PC-9 (cell line): ENCODE data around the gene RMND5A. TPM values are rescaled to one million over a fixed set of nuclear protein-coding genes. Genes with fewer than 3 reads are reported as not detected.

ENCODE experiments used
- BruUV-seq: library from RNA; stranded (reverse); fragments of 400-500 nt; replicated peaks from 2 replicates; lab custom pipeline; 2021; lab: Mats Ljungman, UMichigan
- CTCF ChIA-PET: fragments of 300-600 bp; sonication (Branson Sonifier 250); formaldehyde crosslinking; loops from one replicate; lab custom pipeline; 2022; ENCODE audit warnings: antibody characterized with exemption; lab: Charles Lee
- POLR2A ChIA-PET: fragments of 300-600 bp; sonication (Branson Sonifier 250); formaldehyde crosslinking; loops from one replicate; lab custom pipeline; 2022; ENCODE audit warnings: antibody characterized with exemption; ENCODE audit not compliant: unreplicated experiment; lab: Charles Lee
- DNase-seq, 2 experiments: peaks; one replicate each; pipeline versions ENCODE4 v3.0.0 to v3.0.0-alpha.2; 2015 to 2022; ENCODE audit warnings: mixed read lengths in 1 of 2
- H2AFZ ChIP-seq: fragments of 200-600 bp; sonication (generic); 2 replicates; pipeline ENCODE4 v1.8.1; 2017; ENCODE audit warnings: antibody characterized with exemption
- H3F3A ChIP-seq: fragments of 200-600 bp; sonication (generic); 2 replicates; pipeline ENCODE4 v1.8.1; 2017; ENCODE audit warnings: antibody characterized with exemption, mild to moderate bottlenecking, low read depth; ENCODE audit not compliant: insufficient read depth
- H3K27ac ChIP-seq: fragments of 200-600 bp; sonication (generic); 2 replicates; pipeline ENCODE4 v1.6.1; 2016; ENCODE audit warnings: mixed run types
- H3K27me3 ChIP-seq: fragments of 200-600 bp; sonication (generic); 2 replicates; pipeline ENCODE4 v1.6.1; 2016; ENCODE audit warnings: low read depth, mixed run types; ENCODE audit not compliant: insufficient read depth
- H3K36me3 ChIP-seq: fragments of 200-600 bp; sonication (generic); 2 replicates; pipeline ENCODE4 v1.6.1; 2016; ENCODE audit warnings: low read depth, mixed run types
- H3K4me1 ChIP-seq: fragments of 200-600 bp; sonication (generic); replicated peaks from 2 replicates; pipeline ENCODE4 v1.6.1; 2016; ENCODE audit warnings: mixed run types; ENCODE audit not compliant: insufficient read depth
- H3K4me2 ChIP-seq: fragments of 200-600 bp; sonication (generic); 2 replicates; pipeline ENCODE4 v1.6.1; 2017; ENCODE audit warnings: mixed run types
- H3K4me3 ChIP-seq: fragments of 200-600 bp; sonication (generic); 2 replicates; pipeline ENCODE4 v1.6.1; 2016; ENCODE audit warnings: mixed run types
- H3K79me2 ChIP-seq: fragments of 200-600 bp; sonication (generic); 2 replicates; pipeline ENCODE4 v1.6.1; 2017; ENCODE audit warnings: low read depth, mixed run types
- H3K9me2 ChIP-seq: fragments of 200-600 bp; sonication (generic); 2 replicates; pipeline ENCODE4 v1.8.1; 2017; ENCODE audit warnings: mild to moderate bottlenecking; ENCODE audit not compliant: insufficient read depth
- H3K9me3 ChIP-seq: fragments of 200-600 bp; sonication (generic); 2 replicates; pipeline ENCODE4 v1.8.1; 2016; ENCODE audit warnings: low read depth; ENCODE audit not compliant: insufficient read depth
- H4K20me1 ChIP-seq: fragments of 200-600 bp; sonication (generic); 2 replicates; pipeline ENCODE4 v1.8.1; 2017; ENCODE audit not compliant: insufficient read depth
- EZH2 ChIP-seq: fragments of 200-600 bp; sonication (generic); IDR thresholded peaks from 2 replicates; pipeline ENCODE4 v1.8.0; 2017; ENCODE audit warnings: antibody characterized with exemption, low read depth
- intact Hi-C: fragments of 100-400 bp; cut with micrococcal nuclease; formaldehyde crosslinking; loops from one replicate; pipeline ENCODE4 v1.10.0; 2022; ENCODE audit not compliant: unreplicated experiment
- total RNA-seq: library from RNA; stranded (reverse); gene quantifications from 2 replicates; pipeline ENCODE4 v1.2.3, GENCODE V29; 2021
- TF ChIP-seq, protein P1 (sequence below): fragments of 200-600 bp; sonication (generic); conservative IDR thresholded peaks from 2 replicates; pipeline ENCODE4 v1.6.1; 2017; ENCODE audit warnings: mixed run types, antibody characterized with exemption, mild to moderate bottlenecking, moderate library complexity

Gene RMND5A
- total RNA-seq, 1 experiment from 2014 or later, result 39.3 TPM

DNA sequence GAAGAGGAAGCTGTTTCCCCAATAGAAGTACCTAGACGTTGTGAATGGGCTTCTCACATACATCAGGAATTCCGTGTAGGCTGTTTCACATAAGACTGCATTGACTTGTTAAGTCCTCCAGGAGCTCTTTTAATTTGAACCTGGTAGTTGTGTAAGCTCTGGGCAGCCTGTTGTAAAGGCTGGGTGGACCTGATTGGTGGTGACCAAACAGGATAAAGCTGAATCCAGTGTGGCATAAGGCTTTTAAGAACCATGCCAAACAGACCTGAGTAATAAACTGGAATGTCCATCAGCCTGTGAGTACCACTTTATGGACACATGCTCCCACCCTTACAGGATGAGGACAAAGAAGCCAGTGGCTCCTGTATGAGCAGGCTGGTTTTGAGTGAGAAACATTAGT lies 24.1 kb downstream of the RMND5A start:
- Histone ChIP-seq H3K4me1 (no peaks in the 10 kb centered on the region; the same call in 1 of the 2 replicates), H3K9me2 (no peaks in the 10 kb centered on the region), H3K9me3 (0 out of 2 replicates have a peak, but pooled peaks cover 4% of the 10 kb centered on the region), H2AFZ (no peak overlapping the region), H3K27ac (no peak overlapping the region), H3K27me3 (no peaks in the 10 kb centered on the region), H3F3A (no peaks in the 10 kb centered on the region; the same call in 1 of the 2 replicates), H3K4me2 (no peak overlapping the region), H3K79me2 (peaks cover 40% of the 10 kb centered on the region), H4K20me1 (0 out of 2 replicates have a peak, but pooled peaks cover 3% of the 10 kb centered on the region), H3K4me3 (no peak overlapping the region), H3K36me3 (peaks cover 18% of the 10 kb centered on the region; the same call in 1 of the 2 replicates)
- no TSS peak for BruUV-seq
- CTCF ChIA-PET, result no interaction called here
- intact Hi-C loops, result no loop called here
- POLR2A ChIA-PET, result interaction anchor here (0.6 kb wide), 1 partner anchor 68 kb away, joined by 3 read pairs; no protein-coding TSS in a partner anchor
- TF ChIP-seq EZH2, result no peak
- TF ChIP-seq, protein P1, sequence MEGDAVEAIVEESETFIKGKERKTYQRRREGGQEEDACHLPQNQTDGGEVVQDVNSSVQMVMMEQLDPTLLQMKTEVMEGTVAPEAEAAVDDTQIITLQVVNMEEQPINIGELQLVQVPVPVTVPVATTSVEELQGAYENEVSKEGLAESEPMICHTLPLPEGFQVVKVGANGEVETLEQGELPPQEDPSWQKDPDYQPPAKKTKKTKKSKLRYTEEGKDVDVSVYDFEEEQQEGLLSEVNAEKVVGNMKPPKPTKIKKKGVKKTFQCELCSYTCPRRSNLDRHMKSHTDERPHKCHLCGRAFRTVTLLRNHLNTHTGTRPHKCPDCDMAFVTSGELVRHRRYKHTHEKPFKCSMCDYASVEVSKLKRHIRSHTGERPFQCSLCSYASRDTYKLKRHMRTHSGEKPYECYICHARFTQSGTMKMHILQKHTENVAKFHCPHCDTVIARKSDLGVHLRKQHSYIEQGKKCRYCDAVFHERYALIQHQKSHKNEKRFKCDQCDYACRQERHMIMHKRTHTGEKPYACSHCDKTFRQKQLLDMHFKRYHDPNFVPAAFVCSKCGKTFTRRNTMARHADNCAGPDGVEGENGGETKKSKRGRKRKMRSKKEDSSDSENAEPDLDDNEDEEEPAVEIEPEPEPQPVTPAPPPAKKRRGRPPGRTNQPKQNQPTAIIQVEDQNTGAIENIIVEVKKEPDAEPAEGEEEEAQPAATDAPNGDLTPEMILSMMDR, result no peak
- DNase-seq, result no peak

DNA sequence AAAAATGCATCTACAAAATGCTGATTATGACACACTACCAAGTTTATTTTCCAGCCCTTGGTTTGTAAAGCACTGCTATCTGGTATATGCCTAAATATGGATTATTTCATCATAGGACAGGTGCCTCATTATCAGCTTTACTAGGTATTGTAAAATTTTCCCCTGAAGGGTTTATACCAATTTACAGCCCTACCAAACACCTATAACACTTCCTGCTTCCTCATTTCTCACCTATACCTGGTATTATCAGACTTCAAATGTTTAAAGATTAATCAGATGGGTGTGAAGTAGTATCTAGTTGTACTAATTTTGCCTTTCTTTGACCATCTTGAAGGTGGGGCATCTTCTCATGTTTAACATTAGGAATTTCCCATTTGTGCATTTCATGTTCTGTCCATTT lies 26.8 kb downstream of the RMND5A start:
- ChIA-PET CTCF (no interaction called here), POLR2A (no interaction called here)
- H2AFZ ChIP-seq, result no peak overlapping the region
- no peaks in the 10 kb centered on the region for H3K27me3 ChIP-seq
- peak overlapping the region; percentile 70 for H3K27ac ChIP-seq
- no peak for TF ChIP-seq EZH2
- TF ChIP-seq, protein P1, result no peak
- H4K20me1 ChIP-seq, result 0 out of 2 replicates have a peak, but pooled peaks cover 3% of the 10 kb centered on the region
- H3K4me3 ChIP-seq, result no peak overlapping the region
- DNase-seq, result no peak
- H3K36me3 ChIP-seq, result peaks cover 28% of the 10 kb centered on the region; the same call in 1 of the 2 replicates
- BruUV-seq, result no TSS peak
- H3K4me2 ChIP-seq, result no peak overlapping the region
- 0 out of 2 replicates have a peak, but pooled peaks cover 9% of the 10 kb centered on the region for H3K9me3 ChIP-seq
- peaks cover 62% of the 10 kb centered on the region for H3K79me2 ChIP-seq
- intact Hi-C loops, result no loop called here
- no peaks in the 10 kb centered on the region; the same call in 1 of the 2 replicates for H3F3A ChIP-seq
- no peaks in the 10 kb centered on the region; the same call in 1 of the 2 replicates for H3K4me1 ChIP-seq
- no peaks in the 10 kb centered on the region for H3K9me2 ChIP-seq

DNA sequence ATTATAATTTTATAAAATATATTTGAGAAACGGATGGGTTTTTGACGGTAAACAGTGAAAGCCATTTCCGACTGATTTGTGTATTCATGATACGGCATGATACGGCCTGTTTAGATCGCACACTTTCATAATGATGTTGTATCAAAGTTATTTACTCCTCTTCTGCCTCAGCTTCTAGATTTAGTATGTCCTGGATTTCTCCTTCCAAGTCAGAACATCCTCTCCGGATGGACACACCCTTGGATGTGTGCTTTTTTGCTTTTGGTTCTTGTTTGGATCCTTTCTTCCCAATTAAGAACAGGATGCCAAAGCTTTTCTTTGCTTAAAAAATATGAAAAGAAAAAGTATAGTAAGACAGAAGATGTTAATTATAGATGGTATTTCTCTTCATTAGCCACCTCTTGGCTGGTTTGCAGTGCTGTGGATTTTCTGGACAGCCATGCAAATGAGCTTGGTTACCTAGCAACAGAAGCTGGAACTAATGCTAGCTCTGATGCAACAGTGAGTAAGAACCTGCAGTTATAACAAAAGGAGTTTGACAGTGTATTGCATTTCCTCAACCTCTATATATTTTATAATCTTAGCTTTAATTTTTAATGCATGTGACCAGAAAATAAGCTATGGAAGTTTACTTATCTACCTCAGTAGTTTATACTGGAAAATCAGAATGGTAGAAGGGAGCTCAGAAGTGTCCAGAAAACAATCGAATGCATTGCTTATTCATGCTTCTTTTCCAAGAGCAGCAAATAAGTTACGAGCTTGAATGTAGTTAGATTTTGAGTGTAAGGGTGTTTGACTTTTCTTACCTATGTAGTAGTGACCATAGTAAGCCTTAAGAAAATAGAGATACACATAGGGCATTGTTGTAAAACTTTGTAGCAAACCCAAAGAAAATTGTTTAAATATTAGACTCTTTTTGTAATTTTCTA lies 27.9 kb downstream of the RMND5A start:
- Histone ChIP-seq H3K27me3 (no peaks in the 10 kb centered on the region), H4K20me1 (0 out of 2 replicates have a peak, but pooled peaks cover 3% of the 10 kb centered on the region), H3K27ac (peak overlapping the region; percentile 70), H3K36me3 (peaks cover 37% of the 10 kb centered on the region; the same call in 1 of the 2 replicates), H3K79me2 (peaks cover 62% of the 10 kb centered on the region), H3K9me3 (0 out of 2 replicates have a peak, but pooled peaks cover 9% of the 10 kb centered on the region), H3F3A (no peaks in the 10 kb centered on the region; the same call in 1 of the 2 replicates), H3K4me2 (peak overlapping the region; percentile 24; the same call in 1 of the 2 replicates), H3K4me1 (no peaks in the 10 kb centered on the region; the same call in 1 of the 2 replicates), H3K9me2 (no peaks in the 10 kb centered on the region), H2AFZ (no peak overlapping the region), H3K4me3 (no peak overlapping the region)
- ChIA-PET CTCF (interaction anchor here (0.6 kb wide), 1 partner anchor 49 kb away, joined by 3 read pairs; no protein-coding TSS in a partner anchor), POLR2A (no interaction called here)
- no TSS peak for BruUV-seq
- no peak for DNase-seq
- intact Hi-C loops, result no loop called here
- TF ChIP-seq, protein P1, result no peak
- TF ChIP-seq EZH2, result no peak
